Keratinocyte (primary cell): ENCODE data around the gene MAP1S.

ENCODE experiments used
- EZH2 ChIP-seq: IDR thresholded peaks from one replicate; pipeline ENCODE4 v1.6.1; 2012; ENCODE audit warnings: inconsistent platforms, mild to moderate bottlenecking, low read length, moderate library complexity
- TF ChIP-seq, protein P1 (sequence below), 3 experiments: IDR thresholded peaks in 1 of 3; conservative IDR thresholded peaks in 1 of 3; optimal IDR thresholded peaks in 1 of 3; 2 replicates in 2 of 3; 3 replicates in 1 of 3; pipeline versions ENCODE3 to v1.5.1; 2011; ENCODE audit warnings: low read length in 3 of 3, mild to moderate bottlenecking in 3 of 3, moderate library complexity in 2 of 3, control low read depth in 1 of 3, inconsistent platforms in 1 of 3; ENCODE audit not compliant: insufficient read depth in 2 of 3; ENCODE audit errors: extremely low read depth in 1 of 3

DNA sequence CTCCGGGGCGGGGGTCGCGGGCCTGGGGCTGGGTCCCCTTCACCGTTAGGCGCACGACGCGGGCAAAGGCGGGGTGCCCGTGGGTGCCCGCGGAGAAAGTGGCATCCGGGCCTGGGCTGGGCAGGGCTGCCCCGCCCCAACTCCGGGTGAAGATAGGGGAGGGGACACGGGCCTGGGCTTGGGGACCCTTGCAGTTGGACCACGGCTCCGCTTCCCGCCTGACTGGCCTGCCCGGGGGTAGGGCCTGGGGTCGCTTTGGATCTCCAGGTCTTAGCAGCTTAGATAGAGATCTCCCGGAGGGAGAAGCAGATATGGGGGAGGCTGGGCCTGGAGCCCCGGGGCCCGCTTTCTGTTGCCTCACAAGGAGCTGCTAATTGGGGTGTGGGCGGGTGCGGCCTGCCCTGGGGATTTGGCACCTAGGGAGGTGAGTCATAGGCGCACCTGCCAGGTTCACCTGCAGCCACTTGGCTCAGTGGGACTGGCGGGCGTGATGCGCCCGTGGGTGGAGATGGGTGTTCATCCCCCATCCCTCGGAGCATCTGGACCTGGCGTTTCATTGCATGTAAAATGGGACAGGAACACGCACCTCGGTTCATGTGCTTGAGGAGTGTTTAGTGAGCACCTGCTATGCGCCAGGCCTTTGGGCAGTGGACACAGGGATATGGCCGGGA lies 585 bp downstream of the MAP1S start:
- TF ChIP-seq, protein P1, sequence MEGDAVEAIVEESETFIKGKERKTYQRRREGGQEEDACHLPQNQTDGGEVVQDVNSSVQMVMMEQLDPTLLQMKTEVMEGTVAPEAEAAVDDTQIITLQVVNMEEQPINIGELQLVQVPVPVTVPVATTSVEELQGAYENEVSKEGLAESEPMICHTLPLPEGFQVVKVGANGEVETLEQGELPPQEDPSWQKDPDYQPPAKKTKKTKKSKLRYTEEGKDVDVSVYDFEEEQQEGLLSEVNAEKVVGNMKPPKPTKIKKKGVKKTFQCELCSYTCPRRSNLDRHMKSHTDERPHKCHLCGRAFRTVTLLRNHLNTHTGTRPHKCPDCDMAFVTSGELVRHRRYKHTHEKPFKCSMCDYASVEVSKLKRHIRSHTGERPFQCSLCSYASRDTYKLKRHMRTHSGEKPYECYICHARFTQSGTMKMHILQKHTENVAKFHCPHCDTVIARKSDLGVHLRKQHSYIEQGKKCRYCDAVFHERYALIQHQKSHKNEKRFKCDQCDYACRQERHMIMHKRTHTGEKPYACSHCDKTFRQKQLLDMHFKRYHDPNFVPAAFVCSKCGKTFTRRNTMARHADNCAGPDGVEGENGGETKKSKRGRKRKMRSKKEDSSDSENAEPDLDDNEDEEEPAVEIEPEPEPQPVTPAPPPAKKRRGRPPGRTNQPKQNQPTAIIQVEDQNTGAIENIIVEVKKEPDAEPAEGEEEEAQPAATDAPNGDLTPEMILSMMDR (optimal IDR thresholded peaks at IDR 0.05 in 1 of 3, IDR thresholded peaks at IDR 0.05 in 1 of 3, conservative IDR thresholded peaks at IDR 0.05 in 1 of 3; ENCODE audit: extremely low read depth in 1 of 3, insufficient read depth in 2 of 3, low read length in 3 of 3): no peak
- TF ChIP-seq EZH2: no peak
